Stimulated activated CD8-positive, alpha-beta memory T cell treated with anti-CD3 and anti-CD28 coated beads, Interleukin-15, amount 100 ng/mL, for 4 hours (primary cell): ENCODE results near the gene TPGS2.
A peak's percentile ranks its signal among the peaks of the same experiment; 100 is the strongest.
"Not testable (repeated sequence)": the region's sequence is repeated elsewhere in the genome, so short reads cannot be mapped to it uniquely, and the experiment has no call there.

ENCODE experiments used
- DNase-seq, 2 donors: peaks; one replicate each; pipeline ENCODE4 v3.0.0-alpha.2; 2020; ENCODE audit warnings: low read depth in 2 of 2

TPGS2 gene

GRCh38 chr18:36828630-36829361, at the start of gene TPGS2, which contains the start of gene KIAA1328:
Gene TPGS2, minus strand, starts transcription at chr18:36829002. Its CDS starts 235 bp downstream, at chr18:36828767.
Gene KIAA1328, plus strand, starts transcription at chr18:36829127. Its CDS starts 12 bp downstream, at chr18:36829139.
- peak; percentile 73 to 75 for DNase-seq

DNA sequence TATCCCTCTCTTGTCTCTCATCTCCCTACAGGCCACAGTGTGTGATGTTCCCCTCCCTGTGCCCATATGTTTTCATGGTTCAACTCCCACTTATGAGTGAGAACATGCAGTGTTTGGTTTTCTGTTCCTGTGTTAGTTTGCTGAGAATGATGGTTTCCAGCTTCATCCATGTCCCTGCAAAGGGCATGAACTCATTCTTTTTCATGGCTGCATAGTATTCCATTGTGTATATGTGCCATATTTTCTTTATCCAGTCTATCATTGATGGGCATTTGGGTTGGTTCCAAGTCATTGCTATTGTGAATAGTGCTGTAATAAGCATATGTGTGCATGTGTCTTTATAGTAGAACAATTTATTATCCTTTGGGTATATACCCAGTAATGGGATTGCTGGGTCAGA, 45.0 kb upstream of the TPGS2 start:
- DNase-seq = not testable (repeated sequence)

- DNase-seq = no peak
Measured at GRCh38 chr18:36872329-36872728, 43.5 kb upstream of the TPGS2 start.

DNA sequence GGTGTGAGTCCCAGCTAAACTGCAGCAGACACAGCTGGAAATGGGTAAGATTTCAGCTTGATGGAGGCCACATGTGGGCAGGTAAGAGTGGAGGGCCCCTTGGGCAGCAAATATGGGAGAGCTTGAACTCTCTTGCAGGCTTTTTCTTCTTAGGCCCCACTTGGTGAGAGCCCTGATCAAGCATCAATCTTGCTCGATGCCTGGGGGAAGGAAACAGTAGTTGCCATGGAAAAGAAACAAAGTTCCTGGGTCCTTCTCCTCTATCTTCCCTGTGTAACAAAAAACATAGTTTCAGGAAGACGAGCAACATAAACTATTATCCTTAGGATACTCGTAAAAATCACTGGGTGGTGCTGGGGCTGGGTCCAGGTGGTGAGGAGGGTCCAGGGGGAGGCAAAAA, 43.0 kb upstream of the TPGS2 start:
- no peak for DNase-seq

DNA sequence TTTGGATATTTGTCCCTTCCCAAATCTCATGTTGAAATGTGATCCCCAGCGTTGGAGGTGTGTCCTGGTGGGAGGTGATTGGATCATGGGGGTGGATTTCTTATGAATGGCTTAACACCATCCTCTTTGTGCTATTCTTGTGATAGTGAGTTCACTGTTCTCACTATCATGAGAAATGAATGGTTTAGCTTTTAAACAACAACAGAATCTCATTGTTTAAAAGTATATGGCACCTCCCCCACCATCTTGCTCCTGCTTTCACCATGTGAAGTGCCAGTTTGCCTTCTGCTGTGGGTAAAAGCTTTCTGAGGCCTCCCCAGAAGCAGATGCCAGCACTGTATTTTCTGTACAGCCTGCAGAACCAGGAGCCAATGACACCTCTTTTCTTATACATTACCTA, 38.3 kb upstream of the TPGS2 start:
- DNase-seq = no peak

- no peak for DNase-seq
Measured at GRCh38 chr18:36862182-36862581, 33.4 kb upstream of the TPGS2 start.

DNA sequence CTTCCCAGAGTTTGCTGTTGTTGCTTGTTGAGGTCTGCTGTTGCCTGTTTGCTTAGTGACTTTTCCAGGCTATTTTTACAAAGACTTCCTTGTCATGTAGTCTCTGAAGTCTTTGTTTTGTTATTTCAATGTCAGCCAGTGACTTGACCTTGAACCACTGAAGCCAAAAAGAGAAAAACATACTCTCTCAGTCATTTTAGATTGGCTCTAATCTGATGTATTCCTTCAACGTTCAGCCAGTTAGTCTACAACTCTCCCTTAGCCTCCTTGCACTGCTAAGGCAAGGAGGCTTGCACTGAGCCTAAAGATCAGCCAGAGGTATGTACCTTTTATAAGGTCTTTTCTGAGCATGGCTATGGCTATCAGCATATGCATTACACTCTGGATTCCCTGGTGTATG, 28.0 kb upstream of the TPGS2 start:
- DNase-seq = no peak

DNA sequence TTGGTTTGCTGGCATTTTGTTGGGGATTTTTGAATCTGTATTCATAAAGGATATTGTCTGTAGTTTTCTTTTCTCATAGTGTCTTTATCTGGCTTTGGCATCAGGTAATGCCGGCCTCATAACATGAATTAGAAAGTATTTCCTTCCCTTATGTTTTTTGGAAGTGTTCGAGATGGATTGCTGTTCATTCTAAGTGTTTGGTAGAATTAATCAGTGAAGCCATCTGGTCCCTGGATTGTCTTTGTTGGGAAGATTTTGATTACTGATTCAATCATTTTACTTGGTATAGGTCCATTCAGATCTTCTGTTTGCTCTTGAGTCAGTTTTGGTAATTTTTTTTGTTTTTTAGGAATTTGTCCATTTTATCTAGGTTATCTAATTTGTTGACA, 22.4 kb upstream of the TPGS2 start:
- DNase-seq = no peak

- DNase-seq = no peak
Measured at GRCh38 chr18:36850527-36851201, 21.9 kb upstream of the TPGS2 start.

GRCh38 chr18:36849288-36850006, 20.6 kb upstream of the TPGS2 start:
- DNase-seq = no peak

GRCh38 chr18:36848609-36849008, 19.8 kb upstream of the TPGS2 start:
- DNase-seq = no peak

DNA sequence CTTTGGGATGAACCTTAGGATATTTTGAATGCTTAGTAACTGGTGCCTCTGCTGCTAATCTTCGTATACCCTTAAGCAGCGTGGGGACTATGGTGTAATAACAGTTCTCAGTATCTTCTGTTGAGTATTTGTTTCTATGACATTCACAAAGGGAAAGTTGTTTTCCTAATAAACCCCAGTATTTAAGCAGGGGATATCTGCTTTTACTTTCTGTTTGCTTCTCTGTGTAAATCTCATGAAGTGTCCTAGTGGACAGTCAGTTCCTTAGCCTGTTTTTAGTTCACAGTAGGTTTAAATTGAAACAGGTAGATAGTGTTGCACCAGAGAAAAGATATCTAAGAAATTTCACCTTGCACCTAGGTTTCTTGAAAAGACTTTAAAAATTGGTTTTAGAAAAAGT, 15.0 kb upstream of the TPGS2 start:
- no peak for DNase-seq

DNA sequence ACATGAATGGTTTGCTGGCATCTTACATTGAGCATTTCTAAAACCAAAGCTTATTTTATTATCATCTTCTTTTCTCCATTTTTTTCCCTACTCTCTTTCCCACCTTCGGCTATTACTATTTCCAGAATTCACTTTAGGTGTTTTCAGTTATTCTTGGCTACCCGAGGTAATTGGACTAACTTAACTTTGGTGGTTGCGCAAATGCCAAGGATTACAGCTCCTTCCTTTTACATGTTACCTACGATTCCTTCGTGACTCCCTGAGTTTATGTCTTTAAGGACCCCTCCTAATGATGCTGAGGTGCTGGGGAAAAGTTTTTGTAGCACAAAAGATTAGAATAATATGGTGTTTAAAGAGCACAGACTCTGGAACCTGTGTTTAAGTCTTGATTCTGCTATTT, 14.4 kb upstream of the TPGS2 start:
- no peak for DNase-seq

DNA sequence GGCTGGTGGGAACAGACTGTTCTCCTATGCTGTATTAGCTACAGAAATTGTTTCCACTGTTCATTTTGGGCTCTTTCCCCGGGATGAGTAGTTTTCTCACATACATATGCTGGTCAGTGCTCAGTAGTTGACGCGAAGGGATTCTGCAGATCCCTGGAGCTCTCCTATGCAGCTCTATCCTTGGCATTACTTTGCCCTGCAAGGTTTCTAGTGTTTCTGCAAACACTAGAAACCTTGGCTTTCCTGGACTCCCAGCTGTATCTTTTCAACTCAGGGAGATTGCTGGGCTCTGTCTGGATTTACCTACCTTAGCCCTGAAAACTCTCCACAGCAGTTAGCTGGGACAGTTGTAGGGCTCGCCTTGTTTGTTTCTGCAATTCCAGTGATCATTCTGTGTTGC, 11.0 kb upstream of the TPGS2 start:
- DNase-seq = no peak

GRCh38 chr18:36835927-36836326, 7.1 kb upstream of the TPGS2 start:
- DNase-seq = no peak

- no peak for DNase-seq
Measured at GRCh38 chr18:36833120-36833519, 4.3 kb upstream of the TPGS2 start.

DNA sequence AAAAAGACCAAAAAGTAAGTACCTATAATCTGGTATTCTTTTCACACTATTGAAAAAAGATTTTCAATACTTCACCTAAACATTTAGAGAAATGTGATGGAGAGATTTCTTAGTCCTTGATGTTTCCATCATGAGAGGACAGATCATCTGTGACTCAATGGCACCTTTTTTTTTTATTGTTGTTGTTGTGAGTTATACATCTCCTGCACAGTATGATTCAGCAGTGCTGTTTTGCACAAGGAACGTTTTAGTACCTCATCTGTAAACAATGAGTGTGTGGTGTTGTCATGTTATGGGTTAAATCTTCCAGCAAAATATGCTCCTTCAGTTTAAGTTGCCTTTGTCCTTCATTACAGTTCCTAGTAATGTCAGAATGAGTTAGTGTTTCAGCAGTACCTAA, 2.3 kb upstream of the TPGS2 start:
- no peak for DNase-seq

DNA sequence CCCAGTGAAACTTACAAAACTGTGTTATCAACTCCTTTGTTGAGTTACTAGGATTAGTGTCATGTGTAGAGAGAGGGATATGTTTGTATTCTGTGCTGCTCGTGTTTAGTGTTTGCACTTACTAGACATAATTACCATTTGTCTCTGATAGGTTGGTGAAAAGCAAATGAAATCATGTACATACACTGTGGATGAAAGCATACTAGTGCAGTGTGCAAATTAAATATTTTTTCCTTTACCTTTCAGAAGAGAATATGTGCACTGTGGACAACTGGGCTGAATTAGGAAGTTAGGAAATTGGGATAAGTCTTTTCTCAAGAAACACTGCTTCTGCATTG, 1.3 kb upstream of the TPGS2 start:
- DNase-seq = no peak

GRCh38 chr18:36829362-36830157, 758 bp upstream of the TPGS2 start:
- no peak for DNase-seq

DNA sequence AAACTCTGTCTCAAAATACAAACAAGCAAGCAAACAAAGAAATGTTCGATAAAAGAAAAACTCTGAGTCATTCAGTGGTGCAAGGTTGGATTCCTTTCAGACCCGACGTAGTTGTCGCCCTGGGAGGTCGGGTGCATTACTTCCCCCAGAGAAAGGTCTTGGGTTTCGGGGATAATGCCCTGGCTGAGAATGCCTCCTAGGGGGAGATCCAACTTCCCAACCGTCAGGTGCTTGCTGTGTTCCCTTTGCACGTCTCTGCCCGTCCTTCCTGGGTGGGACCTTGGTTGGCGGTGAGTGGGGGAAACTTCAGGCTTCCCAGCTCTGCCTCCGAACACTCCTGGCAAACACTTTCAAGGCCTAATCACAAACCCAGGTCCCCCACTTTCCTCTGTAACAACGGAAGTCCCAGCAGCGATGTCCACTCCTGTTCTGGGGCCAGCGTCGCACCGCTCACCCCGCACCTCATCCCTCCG, 609 bp downstream of the TPGS2 start:
- no peak for DNase-seq

GRCh38 chr18:36826556-36826955, 2.2 kb downstream of the TPGS2 start:
- no peak for DNase-seq

DNA sequence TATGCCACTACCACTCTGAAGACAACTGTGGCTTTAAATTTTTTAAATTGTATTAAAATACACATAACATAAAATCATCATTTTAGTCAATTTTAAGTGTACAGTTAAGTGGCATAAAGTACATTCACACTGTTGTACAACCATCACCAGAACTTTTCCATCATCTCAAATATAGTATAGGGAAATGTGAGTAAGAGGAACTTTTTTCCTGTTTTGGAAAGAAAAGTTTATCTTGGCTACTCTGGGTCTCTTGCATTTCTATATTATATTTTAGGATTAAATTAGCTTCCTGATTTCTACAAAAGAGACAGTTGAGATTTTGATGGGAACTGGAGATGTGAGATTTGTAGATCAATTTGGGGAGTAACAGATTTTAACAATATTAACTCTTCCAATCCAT, 3.3 kb downstream of the TPGS2 start:
- no peak for DNase-seq
